ENCODE data around the gene FMN1.

The FMN1 gene

DNA sequence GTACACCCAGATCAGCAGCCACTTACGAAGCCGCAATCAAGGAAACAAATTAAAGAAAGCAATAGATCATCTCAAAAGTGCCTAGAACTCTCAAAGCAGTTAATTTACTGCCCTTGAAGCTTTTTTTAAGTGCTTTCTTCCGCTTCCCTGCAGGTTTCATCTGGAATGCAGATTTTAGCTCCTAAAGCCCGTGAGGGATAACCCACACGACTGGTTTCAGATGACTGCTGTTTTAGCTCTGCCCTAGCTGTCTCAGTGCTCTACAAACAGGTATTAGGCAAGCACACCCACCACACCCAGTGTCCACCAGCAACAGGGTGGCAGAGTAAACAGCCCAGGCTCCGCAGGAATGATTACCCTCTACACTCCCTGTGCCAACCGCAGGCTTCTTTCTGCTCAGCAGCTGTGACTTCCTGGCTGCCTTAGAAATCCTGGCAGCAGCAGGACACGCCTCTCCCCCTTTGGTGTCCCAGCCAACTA, 126.0 kb downstream of the FMN1 start:
- in situ Hi-C loops (cut with MboI; ENCODE audit: low sequenced_read_pairs): no loop called here

DNA sequence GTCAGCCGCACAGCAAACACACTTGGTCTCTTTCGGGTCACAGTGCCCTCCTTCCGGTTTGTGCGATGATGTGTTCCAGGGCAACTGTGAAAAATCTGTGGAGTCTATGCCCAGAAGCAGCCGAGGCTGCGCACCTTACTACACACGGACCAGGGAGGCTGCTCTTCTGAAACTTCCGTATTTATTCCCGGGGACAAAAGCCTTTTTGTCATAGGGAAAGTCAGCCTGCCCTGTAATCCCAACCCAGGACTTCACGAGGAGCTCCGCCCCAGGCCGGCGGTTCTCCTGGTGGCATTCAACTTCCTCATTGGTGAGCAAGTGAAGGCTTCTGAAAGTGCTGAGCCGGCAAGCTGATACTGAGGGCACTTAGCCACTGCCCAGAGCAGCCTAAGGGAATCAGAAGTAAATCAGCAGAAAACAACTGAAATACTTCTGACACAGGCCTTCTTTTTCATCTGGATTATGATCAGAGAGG, 126.5 kb downstream of the FMN1 start:
- in situ Hi-C loops (cut with MboI; ENCODE audit: low sequenced_read_pairs): no loop called here

DNA sequence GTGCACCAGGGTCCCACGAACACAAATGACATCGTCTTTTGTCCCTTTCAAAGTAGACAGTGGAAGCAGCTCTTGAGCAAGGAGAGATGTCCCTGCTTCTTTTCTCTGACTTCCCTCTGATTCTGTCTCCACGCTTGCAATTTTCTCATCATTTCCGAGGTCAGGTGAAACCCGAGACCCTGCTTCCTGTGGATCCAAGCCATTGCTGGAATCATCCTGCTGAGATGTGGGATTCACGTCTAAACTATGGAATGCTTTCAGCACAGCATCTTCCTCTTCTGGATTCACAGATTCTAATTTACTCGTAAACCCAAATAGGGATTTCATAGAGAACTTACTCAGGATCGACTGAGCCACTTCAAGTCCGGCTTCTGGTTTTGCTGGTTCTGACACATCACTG, 127.1 kb downstream of the FMN1 start:
- in situ Hi-C loops (cut with MboI; ENCODE audit: low sequenced_read_pairs): no loop called here

DNA sequence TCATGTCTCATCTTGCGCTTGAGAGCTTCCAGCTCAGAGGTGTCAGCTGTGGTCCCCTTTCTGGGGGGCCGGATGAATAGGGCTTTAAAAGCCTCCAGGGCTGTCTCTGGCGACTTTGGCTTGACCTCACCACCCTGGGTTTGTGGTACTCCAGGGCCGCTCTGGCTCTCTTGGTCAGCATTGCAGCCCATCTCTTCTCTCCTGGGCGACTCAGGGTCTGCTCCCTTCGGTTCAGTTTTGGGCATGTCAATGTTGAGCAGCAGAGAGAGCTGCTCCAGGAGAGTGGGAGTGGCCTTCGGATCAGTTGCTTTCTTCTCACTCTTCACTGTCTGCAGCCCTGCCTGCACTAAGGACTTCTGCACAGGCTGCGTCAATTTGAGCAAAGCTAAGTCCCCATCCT, 127.9 kb downstream of the FMN1 start:
- in situ Hi-C loops (cut with MboI; ENCODE audit: low sequenced_read_pairs): no loop called here

DNA sequence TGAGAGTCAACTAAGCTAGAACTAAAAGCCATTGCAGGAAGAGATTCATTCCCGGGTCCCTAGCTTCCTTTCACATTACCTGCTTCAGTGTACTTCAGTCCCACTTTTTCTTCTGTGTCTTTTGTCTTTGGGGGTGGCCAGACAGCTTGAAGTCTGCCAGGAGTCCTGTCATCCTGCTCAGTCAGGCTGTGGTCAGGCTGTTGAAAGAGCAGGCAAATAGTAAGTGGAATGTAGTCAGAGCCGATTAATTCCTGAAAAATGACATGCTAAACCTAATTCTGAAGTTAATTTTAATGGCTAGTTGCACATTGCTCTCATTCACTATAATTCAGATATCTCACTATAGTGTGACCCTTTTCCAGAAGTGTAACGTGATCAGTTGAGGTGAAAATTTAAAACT, 129.6 kb downstream of the FMN1 start:
- in situ Hi-C loops (cut with MboI; ENCODE audit: low sequenced_read_pairs): no loop called here

DNA sequence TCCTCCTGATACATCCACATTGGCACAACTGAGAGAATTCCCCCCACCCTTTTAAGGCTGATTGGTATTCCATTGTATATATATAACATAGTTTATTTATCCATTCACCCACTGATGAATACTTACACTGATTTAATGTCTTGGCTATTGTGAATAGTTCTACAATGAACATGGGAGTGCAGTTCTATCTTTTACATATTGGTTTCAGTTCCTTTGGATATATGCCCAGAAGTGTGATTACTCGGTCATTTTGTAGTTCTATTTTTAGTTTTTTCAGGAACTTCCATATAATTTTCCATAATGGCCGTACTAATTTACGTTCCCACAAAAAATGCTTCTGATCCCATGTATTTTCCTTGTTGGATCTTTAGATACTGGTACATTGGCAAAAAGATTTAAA, 135.3 kb downstream of the FMN1 start:
- in situ Hi-C loops (cut with MboI; ENCODE audit: low sequenced_read_pairs): no loop called here

DNA sequence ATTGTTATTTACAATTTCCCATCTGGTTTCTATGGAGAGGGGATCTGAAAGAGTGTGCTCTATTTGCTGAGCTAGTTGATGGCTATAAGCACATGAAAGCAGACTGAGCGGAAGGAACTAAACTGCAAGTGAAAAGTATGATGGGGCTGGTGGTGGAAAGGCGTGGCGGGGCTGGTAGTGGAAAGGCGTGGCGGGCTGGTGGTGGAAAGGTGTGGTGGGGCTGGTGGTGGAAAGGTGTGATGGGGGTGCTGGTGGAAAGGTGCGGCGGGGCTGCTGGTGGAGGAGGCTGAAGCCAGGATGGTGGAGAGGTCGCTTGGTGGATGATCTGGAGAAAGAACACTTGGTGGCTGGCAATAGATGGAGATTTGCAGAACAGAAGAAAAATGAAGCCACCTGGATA, 136.7 kb downstream of the FMN1 start:
- in situ Hi-C loops (cut with MboI; ENCODE audit: low sequenced_read_pairs): no loop called here

DNA sequence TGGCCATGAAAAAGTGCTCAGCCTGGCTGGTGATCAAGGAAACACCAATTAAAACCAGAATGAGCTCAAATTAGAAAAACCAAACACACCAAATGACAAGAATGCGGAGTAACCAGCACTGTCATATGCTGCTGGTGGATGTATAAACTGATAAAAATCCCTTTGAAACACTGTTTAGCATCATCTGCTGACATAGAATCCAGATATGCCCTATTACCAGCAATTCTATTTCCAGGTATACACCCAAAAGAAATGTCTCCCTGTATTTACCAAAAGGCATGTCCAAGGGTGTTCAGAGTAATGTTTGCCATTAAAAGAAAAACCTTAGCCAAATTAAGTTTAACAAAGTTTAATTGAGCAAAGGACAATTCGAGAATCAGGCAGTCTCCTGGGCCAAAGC, 138.6 kb downstream of the FMN1 start:
- in situ Hi-C loops (cut with MboI; ENCODE audit: low sequenced_read_pairs): no loop called here

DNA sequence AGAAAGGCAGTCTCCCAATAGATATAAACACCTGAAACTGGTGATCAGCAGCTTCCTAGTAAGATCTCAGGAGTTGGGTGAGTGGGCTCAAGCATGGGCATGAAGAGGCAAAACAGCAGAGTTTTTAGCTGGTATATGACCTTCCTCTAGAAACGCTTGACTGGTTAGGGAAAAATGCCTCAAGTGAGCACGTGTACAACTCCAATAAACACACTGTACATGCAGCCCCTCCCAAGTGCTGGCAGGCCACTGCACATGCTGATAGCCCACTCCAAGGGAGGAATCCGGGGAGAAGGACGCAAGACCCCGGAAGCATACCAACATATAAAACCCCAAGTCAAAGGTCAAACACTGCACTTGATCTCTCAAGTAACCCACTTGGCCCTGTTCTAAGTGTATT, 143.0 kb downstream of the FMN1 start:
- in situ Hi-C loops (cut with MboI; ENCODE audit: low sequenced_read_pairs): no loop called here

DNA sequence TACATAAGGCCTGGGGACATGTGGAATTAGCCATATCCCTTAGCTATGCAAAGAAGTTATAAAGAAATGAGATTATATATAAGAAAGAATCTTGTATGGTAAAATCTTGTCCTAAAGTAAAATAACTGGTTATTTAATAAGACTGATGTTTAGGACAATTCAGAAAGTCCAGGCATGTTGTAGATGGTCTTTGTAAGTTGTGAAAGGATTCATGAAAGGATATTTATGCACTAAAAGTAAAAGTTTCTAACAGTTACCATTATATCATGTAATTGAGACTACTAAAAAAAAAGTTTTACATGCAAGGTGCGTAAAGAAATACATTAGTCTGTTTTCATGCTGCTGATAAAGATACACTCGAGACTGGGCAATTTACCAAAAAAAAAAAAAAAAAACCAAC, 146.3 kb downstream of the FMN1 start:
- in situ Hi-C loops (cut with MboI; ENCODE audit: low sequenced_read_pairs): no loop called here

DNA sequence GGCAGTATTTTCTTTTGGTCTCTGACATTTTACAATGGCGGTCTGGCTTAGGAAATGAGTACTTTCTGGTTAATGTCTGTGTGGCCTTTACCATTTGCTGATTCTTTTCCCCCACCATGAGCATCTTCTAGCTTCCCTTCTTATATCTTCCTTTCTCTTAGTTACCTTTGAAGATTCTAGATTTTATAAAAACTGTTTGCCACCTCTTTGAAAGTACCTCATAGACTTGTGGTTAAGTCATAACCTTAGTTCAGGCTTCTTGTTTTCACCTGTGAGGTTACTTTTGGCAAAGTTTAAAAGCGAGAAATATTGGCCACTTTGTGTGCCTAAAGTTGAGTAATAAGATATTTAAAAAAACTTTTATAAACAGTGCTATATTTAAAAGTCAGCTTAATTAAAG, 147.4 kb downstream of the FMN1 start:
- in situ Hi-C loops (cut with MboI; ENCODE audit: low sequenced_read_pairs): no loop called here

DNA sequence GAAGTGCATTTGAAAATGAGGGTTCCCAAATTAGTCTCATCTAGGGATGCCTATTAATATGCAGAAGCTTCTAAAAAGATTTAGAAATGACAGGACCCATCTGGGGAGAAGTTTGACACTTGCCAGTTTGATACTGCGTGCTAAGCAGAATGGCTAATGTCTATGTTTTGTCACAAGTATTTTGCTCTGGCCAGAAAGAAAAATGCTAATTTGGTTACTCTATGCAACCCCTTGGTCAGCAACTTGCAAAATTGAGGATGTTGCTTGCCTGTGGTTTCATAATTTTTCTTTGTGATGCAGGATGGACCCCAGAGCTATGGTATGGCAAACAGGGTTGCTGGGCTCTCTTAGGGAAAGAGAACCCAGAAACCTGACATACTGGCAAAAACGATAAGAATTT, 148.2 kb downstream of the FMN1 start:
- in situ Hi-C loops (cut with MboI; ENCODE audit: low sequenced_read_pairs): no loop called here

DNA sequence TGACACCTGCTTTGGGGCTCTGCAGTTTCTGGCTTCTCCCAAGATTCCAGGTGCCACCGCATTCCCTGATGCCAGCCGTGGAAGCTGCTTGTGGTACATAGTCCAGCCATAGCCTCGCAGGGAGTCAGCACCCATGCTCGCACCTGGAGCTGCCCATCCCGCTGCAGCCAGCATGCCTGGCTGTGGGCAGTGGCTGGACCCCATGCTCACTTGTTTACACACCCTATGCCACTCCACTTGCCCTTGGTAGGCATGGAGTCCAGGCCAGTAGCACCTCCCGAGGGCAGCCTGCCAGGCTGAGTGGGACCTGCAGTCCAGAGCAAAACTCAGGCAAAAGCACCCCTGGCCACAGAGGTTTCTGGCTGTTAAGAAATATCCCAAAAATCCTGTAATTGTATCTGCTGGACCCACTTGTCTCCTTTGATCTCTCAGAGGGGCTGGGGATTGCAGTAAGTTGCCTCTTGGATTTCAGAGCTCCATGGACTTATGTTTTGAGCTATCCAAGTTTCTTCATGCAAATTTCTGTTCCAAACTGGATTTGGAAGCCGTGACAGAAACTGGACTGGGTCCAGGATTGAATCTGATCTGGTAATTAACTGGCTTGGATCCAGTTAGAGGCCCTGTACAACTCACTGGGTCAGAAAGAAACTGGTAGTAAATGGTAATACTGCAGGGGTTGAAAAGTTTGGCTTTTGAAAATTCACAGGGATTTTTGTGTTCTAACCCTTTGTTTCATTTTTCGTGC, 149.3 kb downstream of the FMN1 start:
- in situ Hi-C loops (cut with MboI; ENCODE audit: low sequenced_read_pairs): no loop called here

DNA sequence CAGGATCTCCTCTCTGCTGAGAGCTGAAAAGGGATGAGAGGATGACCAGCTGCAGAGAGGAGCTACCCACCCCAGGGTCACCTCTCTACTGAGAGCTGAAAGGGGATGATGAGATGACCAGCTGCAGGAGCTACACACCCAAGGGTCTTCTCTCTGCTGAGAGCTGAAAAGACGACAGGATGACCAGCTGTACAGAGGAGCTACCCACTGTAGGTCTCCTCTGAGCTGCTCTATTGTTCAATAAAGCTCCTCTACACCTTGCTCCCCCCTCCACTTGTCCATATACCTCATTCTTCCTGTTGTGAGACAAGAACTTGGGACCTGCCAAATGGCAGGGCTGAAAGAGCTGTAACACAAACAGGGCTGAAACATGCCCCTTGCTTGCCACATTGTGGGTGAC, 149.9 kb downstream of the FMN1 start:
- in situ Hi-C loops (cut with MboI; ENCODE audit: low sequenced_read_pairs): no loop called here

DNA sequence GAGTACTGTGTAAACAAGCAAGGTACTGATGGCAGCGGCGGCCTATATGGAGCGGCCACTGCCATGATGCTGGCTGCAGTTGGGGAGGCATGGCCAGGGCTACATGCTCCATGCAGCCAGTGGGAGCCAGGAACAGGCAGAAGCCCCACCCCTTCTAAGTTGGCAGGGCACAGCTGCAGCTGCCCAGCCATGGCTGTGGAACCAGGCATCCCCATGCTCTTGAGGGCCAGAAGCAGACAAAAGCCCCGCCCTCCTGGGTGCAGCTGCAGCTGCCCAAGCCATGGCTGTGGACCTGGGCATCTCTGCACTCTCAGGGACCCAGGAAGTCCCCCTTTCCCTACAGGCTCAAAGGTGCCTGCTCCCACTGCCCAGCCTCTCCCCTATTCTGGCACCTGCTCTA, 150.9 kb downstream of the FMN1 start:
- in situ Hi-C loops (cut with MboI; ENCODE audit: low sequenced_read_pairs): no loop called here

DNA sequence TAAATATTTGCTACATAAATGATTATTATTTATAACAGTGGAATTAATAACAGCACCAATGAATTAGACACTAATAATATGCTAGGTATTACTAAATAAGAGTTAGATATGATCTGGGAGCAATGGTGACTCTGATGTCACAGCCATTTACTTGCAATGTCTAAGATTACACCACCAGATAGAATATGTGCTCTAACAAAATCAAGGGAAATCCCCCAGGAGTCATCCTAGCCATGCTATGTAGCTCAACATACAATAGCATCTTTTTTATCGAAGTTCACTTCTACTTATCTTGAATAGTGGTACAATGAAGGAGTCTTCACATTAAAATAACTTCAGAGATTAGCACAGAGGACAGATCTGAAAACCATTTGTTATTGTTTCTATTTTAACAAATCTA, 154.0 kb downstream of the FMN1 start:
- in situ Hi-C loops (cut with MboI; ENCODE audit: low sequenced_read_pairs): no loop called here

DNA sequence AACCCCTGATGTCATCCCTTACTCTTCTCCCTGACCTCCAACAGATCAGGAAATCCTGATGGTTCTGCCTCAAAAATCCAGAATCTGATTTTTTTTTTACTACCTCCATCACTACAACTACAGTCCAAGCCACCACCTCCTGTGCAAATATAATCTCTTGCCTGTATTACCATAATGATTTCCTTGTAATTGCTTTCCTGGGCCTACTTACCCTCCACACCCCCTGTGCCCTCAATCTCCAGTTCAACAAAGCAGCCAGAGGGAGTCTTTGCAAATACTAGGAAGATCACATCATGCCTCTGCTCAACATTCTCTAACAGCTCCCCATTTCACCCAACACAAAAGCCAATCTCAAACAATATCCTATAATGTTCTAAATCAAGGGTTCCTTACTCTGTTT, 159.9 kb downstream of the FMN1 start:
- in situ Hi-C loops (cut with MboI; ENCODE audit: low sequenced_read_pairs): no loop called here

DNA sequence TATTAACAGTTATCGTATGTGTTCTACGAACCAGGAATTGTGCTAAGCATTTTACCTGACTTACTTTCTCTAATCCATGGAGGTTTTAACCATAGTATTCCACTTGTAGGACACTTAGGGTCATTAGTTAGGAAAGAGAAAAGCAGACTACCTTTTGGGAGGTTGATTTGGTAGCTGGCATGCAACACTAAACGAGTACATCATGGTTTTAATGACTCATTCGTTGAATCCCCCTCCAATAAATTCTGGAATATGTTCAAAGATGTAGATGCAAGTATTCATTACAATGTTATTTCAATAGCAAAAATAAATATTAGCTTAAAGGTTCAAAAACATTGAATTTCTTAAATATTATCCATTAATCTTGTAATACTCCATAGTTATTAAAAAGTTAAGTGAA, 162.5 kb downstream of the FMN1 start:
- in situ Hi-C loops (cut with MboI; ENCODE audit: low sequenced_read_pairs): no loop called here

DNA sequence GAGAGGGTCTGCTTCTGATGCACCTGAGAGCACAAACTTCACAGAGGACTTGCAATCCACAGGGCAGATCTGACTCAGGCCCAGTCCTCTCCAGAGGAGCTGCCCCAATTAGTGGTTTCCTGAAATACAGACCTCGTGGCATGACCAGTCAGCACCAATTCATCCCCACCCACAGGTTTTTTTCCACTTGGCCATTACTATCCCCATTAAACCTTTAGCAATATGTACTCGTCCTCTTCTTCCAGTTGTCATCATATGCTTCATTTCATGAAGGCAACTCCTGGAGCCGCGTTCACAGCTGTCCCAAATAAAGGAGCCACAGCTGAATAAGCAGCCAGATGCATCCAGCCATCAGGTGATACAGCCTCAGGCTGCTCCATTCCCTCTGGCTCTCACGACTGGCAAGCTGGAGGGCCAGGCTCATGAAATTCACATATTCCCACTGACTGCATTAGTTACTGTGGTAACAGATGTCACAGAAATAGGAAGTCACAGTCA, 163.1 kb downstream of the FMN1 start:
- in situ Hi-C loops (cut with MboI; ENCODE audit: low sequenced_read_pairs): no loop called here

DNA sequence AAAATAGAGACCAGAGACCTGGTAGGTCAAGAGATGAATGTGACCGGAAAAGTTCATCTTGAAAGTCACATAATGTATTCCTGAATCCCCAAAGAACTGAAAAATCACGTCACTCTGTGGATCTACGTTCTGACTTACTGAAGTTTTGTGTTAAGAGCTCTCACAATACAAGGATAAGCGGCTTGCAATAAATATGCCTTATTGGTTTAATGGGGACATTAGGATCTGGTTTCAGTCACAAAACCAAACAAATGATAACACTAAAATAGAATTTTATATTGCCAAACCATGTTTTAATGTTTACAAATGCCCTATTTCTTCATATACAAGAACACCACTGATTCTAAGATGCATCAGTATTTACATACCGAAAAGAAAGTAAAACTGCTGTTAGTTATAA, 164.2 kb downstream of the FMN1 start:
- in situ Hi-C loops (cut with MboI; ENCODE audit: low sequenced_read_pairs): no loop called here

DNA sequence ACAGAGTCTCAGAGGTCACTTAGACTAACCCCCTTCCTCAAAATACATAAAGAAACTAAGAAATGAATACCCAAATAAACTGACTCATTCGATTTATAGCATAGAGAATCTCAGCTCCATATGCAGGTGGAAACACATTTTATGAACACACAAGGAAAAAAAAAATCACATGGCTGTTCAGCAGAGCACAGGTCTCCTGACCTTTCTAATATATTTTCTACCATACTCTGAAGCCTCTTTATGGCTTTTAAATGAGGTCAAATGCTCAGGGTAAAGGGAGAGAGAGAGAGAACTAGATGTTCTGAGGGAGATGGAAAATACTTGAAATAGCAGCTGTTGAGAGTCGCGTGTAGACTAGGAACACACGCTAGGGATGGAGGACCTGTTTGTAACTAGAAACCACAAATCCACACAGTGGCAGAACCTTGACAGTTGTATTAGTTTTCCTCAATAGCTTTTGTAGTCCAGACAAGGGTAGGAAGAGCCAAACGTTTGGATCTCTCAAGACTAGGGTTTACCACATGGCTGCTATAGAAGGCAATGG, 165.3 kb downstream of the FMN1 start:
- in situ Hi-C loops (cut with MboI; ENCODE audit: low sequenced_read_pairs): no loop called here

DNA sequence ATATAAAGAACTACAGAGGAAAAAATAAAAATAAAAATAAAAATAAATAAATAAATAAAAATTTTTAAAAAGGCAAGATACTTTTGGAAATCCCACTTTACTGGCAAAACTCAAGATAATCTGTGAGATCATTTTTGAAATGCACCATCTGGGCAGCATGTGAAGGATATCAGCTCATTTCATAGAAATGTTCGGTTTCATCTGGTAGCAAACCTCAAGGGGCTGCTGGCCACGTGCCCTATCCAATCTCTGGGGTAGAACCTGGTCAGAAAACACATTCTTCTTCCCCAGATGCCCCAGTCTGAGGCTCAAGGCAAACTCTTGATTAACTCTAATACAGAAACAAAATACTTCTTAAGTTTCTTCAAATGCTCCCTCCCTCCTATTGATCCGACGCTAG, 166.0 kb downstream of the FMN1 start:
- in situ Hi-C loops (cut with MboI; ENCODE audit: low sequenced_read_pairs): no loop called here
